B cell (primary cell): Measurements from ENCODE around the gene WDHD1. TPM values are rescaled to one million over a fixed set of nuclear protein-coding genes. Genes with fewer than 3 reads are reported as not detected.

Experiments
- ATAC-seq: fragments of 200-7000 bp; cut with Tn5 transposase; one replicate; pipeline ENCODE4 v1.10.0; 2021; ENCODE audit warnings: low read depth, mild to moderate bottlenecking, moderate number of reproducible peaks, moderate library complexity
- CTCF ChIA-PET: fragments of 350-600 bp; sonication (Branson Sonifier 250); formaldehyde crosslinking; loops from one replicate; lab custom pipeline; 2021; ENCODE audit warnings: antibody characterized with exemption, inconsistent platforms; lab: Charles Lee
- POLR2A ChIA-PET: fragments of 350-600 bp; sonication (Branson Sonifier 250); formaldehyde crosslinking; loops from one replicate; lab custom pipeline; 2021; ENCODE audit warnings: antibody characterized with exemption; lab: Charles Lee
- DNase-seq: peaks from one replicate; pipeline ENCODE4 v3.0.0; 2013
- H2AFZ ChIP-seq: 2 replicates; pipeline ENCODE4 v1.6.1; 2012; ENCODE audit warnings: mild to moderate bottlenecking, low read depth, low read length; ENCODE audit not compliant: insufficient read depth, poor library complexity, severe bottlenecking
- H3K27ac ChIP-seq, 2 donors: 1 replicate in 1 of 2; 2 replicates in 1 of 2; pipeline ENCODE4 v1.5.1; 2012 to 2013; ENCODE audit warnings: low read length in 2 of 2, mild to moderate bottlenecking in 2 of 2, moderate library complexity in 1 of 2
- H3K27me3 ChIP-seq, 4 experiments: fragments of 200-600 bp in 1 of 4; sonication (generic) in 1 of 4; replicated peaks in 1 of 4; 1 replicate in 2 of 4; 2 replicates in 2 of 4; pipeline versions ENCODE4 v1.6.1 to v1.7.0; 2013 to 2016; ENCODE audit warnings: low read length in 3 of 4, mild to moderate bottlenecking in 2 of 4, mixed read lengths in 1 of 4, moderate library complexity in 1 of 4; ENCODE audit not compliant: insufficient read depth in 4 of 4, control insufficient read depth in 3 of 4; ENCODE audit errors: control extremely low read depth in 1 of 4
- H3K36me3 ChIP-seq, 2 experiments: replicated peaks in 1 of 2; 1 replicate in 1 of 2; 2 replicates in 1 of 2; pipeline versions ENCODE4 v1.6.1 to v1.7.1; 2013; ENCODE audit warnings: low read length in 1 of 2; ENCODE audit not compliant: insufficient read depth in 2 of 2, control insufficient read depth in 1 of 2; ENCODE audit errors: control extremely low read depth in 1 of 2, extremely low read depth in 1 of 2
- H3K4me1 ChIP-seq, 2 donors: fragments of 200-600 bp in 1 of 2; sonication (generic) in 1 of 2; 1 replicate in 1 of 2; 2 replicates in 1 of 2; pipeline versions ENCODE4 v1.5.1 to v1.6.1; 2013 to 2017; ENCODE audit warnings: low read length in 2 of 2; ENCODE audit not compliant: control insufficient read depth in 2 of 2, insufficient read depth in 2 of 2
- H3K4me2 ChIP-seq: replicated peaks from 2 replicates; pipeline ENCODE3; 2012; ENCODE audit warnings: mild to moderate bottlenecking, low read depth, low read length; ENCODE audit not compliant: poor library complexity, severe bottlenecking
- H3K4me3 ChIP-seq, 5 experiments: fragments of 200-600 bp in 1 of 5; sonication (generic) in 1 of 5; 1 replicate in 3 of 5; 2 replicates in 2 of 5; pipeline versions ENCODE4 v1.5.1 to v1.7.0; 2011 to 2016; ENCODE audit warnings: low read length in 4 of 5, mild to moderate bottlenecking in 4 of 5, low read depth in 2 of 5, control low read depth in 1 of 5, moderate library complexity in 1 of 5; ENCODE audit not compliant: insufficient read depth in 1 of 5; ENCODE audit errors: control extremely low read depth in 1 of 5, extremely low read depth in 1 of 5
- H3K79me2 ChIP-seq: fragments of 200-600 bp; sonication (generic); one replicate; pipeline ENCODE4 v1.6.0; 2016; ENCODE audit warnings: low read length; ENCODE audit not compliant: control insufficient read depth, insufficient read depth
- H3K9ac ChIP-seq: fragments of 200-600 bp; sonication (generic); 2 replicates; pipeline ENCODE4 v1.6.1; 2017; ENCODE audit warnings: mild to moderate bottlenecking, low read length, moderate library complexity
- H3K9me3 ChIP-seq, 3 donors: one replicate each; pipeline versions ENCODE4 v1.6.1 to v1.7.1; 2013; ENCODE audit warnings: low read length in 2 of 3; ENCODE audit not compliant: control insufficient read depth in 2 of 3, insufficient read depth in 1 of 3; ENCODE audit errors: control extremely low read depth in 1 of 3
- H4K20me1 ChIP-seq: 2 replicates; pipeline ENCODE4 v1.6.0; 2012; ENCODE audit warnings: mild to moderate bottlenecking, low read length; ENCODE audit not compliant: insufficient read depth, control insufficient read depth, poor library complexity, severe bottlenecking
- H3K27ac Mint-ChIP-seq: one replicate; pipeline ENCODE4 v1.8.0; 2021; ENCODE audit warnings: mixed read lengths
- H3K27me3 Mint-ChIP-seq: one replicate; pipeline ENCODE4 v1.8.0; 2021; ENCODE audit warnings: mixed read lengths
- H3K4me1 Mint-ChIP-seq: one replicate; pipeline ENCODE4 v1.8.0; 2021; ENCODE audit warnings: mixed read lengths
- H3K4me3 Mint-ChIP-seq: one replicate; pipeline ENCODE4 v1.8.0; 2021; ENCODE audit warnings: mixed read lengths
- H3K9me3 Mint-ChIP-seq: one replicate; pipeline ENCODE4 v1.8.0; 2022; ENCODE audit warnings: mixed read lengths; ENCODE audit not compliant: insufficient read depth
- EZH2 ChIP-seq: IDR thresholded peaks from 2 replicates; pipeline ENCODE4 v1.6.1; 2012; ENCODE audit warnings: borderline replicate concordance, low read depth, mild to moderate bottlenecking, moderate library complexity, low read length; ENCODE audit not compliant: insufficient read depth, poor library complexity, severe bottlenecking
- WGBS: methylation state at CpG from one replicate; pipeline ENCODE4 v1.1.5; 2013; ENCODE audit warnings: missing lambda C conversion rate; ENCODE audit not compliant: insufficient coverage; 5-methylcytosine and 5-hydroxymethylcytosine counted together
- intact Hi-C: fragments of 100-400 bp; cut with micrococcal nuclease; formaldehyde crosslinking; loops from one replicate; pipeline ENCODE4 v1.10.0; 2022
- polyA plus RNA-seq: library from polyadenylated mRNA; depleted of rRNA; stranded (reverse); fragments of >200 nt; gene quantifications from 2 replicates; pipeline ENCODE4 v1.2.3, GENCODE V29; 2012
- total RNA-seq, 2 donors: library from RNA; stranded (reverse); fragments of 120-200 nt in 1 of 2; gene quantifications; 1 replicate in 1 of 2; 2 replicates in 1 of 2; pipeline versions ENCODE4 v1.2.3 to v1.2.4, GENCODE V29; 2013 to 2022
- TF ChIP-seq, protein P1 (sequence below): fragments of 200-600 bp; IDR thresholded peaks from one replicate; pipeline ENCODE4 v1.8.0; 2022; ENCODE audit warnings: antibody characterized with exemption, mild to moderate bottlenecking

WDHD1 gene
- total and polyA plus RNA-seq, 2 donors (not counting 1 experiment from before 2014, with no cell fraction given): 0.61 to 6.5 TPM

DNA sequence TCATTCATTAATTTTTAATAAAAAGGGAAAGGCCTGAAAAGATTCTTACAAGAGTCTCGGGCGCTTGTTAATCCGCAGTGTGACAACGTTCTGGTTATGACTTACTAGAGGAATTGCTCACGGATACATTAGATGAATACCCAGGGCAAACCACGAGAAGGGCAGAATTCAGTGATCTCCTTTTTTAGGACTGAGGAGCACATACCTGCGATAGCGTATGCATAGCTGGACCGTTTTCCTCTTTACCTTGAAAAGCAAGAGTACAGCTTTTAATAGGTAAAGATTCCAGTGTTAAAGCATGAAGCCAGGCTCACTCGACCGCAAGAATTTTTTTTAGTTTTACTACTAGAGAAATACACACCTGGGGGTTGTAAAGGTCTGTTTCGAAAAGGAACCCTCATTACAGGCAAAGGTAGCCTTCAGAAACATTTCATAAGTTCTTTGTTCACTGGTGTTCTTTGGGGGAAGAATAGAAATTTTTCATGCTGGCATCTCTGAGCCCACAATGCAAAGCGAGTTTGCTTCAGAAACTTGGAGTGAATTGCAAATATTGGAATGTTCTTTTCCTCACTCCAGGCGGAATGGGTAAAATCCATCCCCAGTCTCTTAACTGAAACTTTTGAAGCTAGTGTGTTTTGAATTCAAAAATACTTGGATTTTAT is 25.5 kb upstream of the WDHD1 start:
- ATAC-seq: no peak
- TF ChIP-seq, protein P1, sequence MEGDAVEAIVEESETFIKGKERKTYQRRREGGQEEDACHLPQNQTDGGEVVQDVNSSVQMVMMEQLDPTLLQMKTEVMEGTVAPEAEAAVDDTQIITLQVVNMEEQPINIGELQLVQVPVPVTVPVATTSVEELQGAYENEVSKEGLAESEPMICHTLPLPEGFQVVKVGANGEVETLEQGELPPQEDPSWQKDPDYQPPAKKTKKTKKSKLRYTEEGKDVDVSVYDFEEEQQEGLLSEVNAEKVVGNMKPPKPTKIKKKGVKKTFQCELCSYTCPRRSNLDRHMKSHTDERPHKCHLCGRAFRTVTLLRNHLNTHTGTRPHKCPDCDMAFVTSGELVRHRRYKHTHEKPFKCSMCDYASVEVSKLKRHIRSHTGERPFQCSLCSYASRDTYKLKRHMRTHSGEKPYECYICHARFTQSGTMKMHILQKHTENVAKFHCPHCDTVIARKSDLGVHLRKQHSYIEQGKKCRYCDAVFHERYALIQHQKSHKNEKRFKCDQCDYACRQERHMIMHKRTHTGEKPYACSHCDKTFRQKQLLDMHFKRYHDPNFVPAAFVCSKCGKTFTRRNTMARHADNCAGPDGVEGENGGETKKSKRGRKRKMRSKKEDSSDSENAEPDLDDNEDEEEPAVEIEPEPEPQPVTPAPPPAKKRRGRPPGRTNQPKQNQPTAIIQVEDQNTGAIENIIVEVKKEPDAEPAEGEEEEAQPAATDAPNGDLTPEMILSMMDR: no peak
- TF ChIP-seq EZH2: no peak
- WGBS: 0% methylated on average over 5 of the region's 14 CpGs
- Mint-ChIP-seq H3K27me3 (no peaks in the 10 kb centered on the region), H3K4me1 (peaks cover 41% of the 10 kb centered on the region), H3K9me3 (no peaks in the 10 kb centered on the region), H3K27ac (peak overlapping the region; percentile 95), H3K4me3 (peak overlapping the region; percentile 93)
- Histone ChIP-seq H3K27ac (peak overlapping the region; percentile 100), H3K4me2 (peak overlapping the region; percentile 92), H3K9ac (peak overlapping the region; percentile 100), H3K4me1 (peaks cover 18 to 25% of the 10 kb centered on the region in 2 donors), H2AFZ (peak overlapping the region; percentile 81), H3K4me3 (peak overlapping the region; percentile 69 to 99 (median 97)), H3K9me3 (no peaks in the 10 kb centered on the region), H3K36me3 (peaks cover 0 to 15% of the 10 kb centered on the region in 2 experiments), H3K27me3 (no peaks in the 10 kb centered on the region), H4K20me1 (peaks cover 29% of the 10 kb centered on the region), H3K79me2 (peaks cover 60% of the 10 kb centered on the region)
- no peak for DNase-seq
- ChIA-PET CTCF (interaction anchor here (0.7 to 5.4 kb wide), 10 partner anchors 14 to 278 kb away, joined by 3 to 60 read pairs (median 13); partner anchors contain the start of genes FBXO34, SOCS4 and WDHD1), POLR2A (interaction anchor here (0.5 to 2.7 kb wide), 5 partner anchors 12 to 109 kb away, joined by 3 to 23 read pairs (median 5); partner anchors contain the start of genes SOCS4 and WDHD1)
- intact Hi-C loops: loop anchor here (5.0 kb wide), 1 partner anchor 610 kb away; the partner anchor contains the start of gene CNIH1
